Panc1 (cell line): ENCODE results near the gene OPTC. TPM values are rescaled to one million over a fixed set of nuclear protein-coding genes. Genes with fewer than 3 reads are reported as not detected.

Source experiments
- ATAC-seq: fragments of 200-7000 bp; cut with Tn5 transposase; 2 replicates; pipeline ENCODE4 v1.9.1; 2020; ENCODE audit warnings: mild to moderate bottlenecking, moderate library complexity
- BruUV-seq: library from RNA; stranded (reverse); fragments of 400-500 nt; replicated peaks from 2 replicates; lab custom pipeline; 2021; lab: Mats Ljungman, UMichigan
- CTCF ChIA-PET: fragments of 300-600 bp; sonication (Branson Sonifier 250); formaldehyde crosslinking; loops from one replicate; lab custom pipeline; 2022; ENCODE audit warnings: antibody characterized with exemption; lab: Charles Lee
- POLR2A ChIA-PET: fragments of 300-600 bp; sonication (Branson Sonifier 250); formaldehyde crosslinking; loops from one replicate; lab custom pipeline; 2022; ENCODE audit warnings: antibody characterized with exemption; lab: Charles Lee
- DNase-seq: peaks from one replicate; pipeline ENCODE4 v3.0.0-alpha.2; 2010; ENCODE audit warnings: low read depth, low spot score
- H3K27ac ChIP-seq: 2 replicates; pipeline ENCODE4 v1.5.1; 2011; ENCODE audit warnings: mild to moderate bottlenecking, low read length, inconsistent platforms
- H3K27me3 ChIP-seq: fragments of 200-500 bp; sonication (Bioruptor generic); 2 replicates; pipeline ENCODE4 v1.6.0; 2014; ENCODE audit warnings: low read length, inconsistent platforms; ENCODE audit not compliant: control insufficient read depth, insufficient read depth
- H3K36me3 ChIP-seq: fragments of 200-500 bp; sonication (Bioruptor generic); 2 replicates; pipeline ENCODE4 v1.5.1; 2014; ENCODE audit warnings: inconsistent platforms, mild to moderate bottlenecking, low read length, moderate library complexity; ENCODE audit not compliant: control insufficient read depth, insufficient read depth
- H3K4me1 ChIP-seq: 2 replicates; pipeline ENCODE4 v1.5.1; 2011; ENCODE audit warnings: inconsistent platforms, mild to moderate bottlenecking, low read length, moderate library complexity; ENCODE audit not compliant: control insufficient read depth, insufficient read depth
- H3K4me3 ChIP-seq, 2 experiments: 2 replicates each; pipeline ENCODE4 v1.5.1; 2011 to 2012; ENCODE audit warnings: low read depth in 2 of 2, low read length in 2 of 2, mild to moderate bottlenecking in 2 of 2, inconsistent platforms in 1 of 2, moderate library complexity in 1 of 2
- H3K9me3 ChIP-seq: fragments of 200-500 bp; sonication (Bioruptor generic); 2 replicates; pipeline ENCODE4 v1.5.1; 2014; ENCODE audit warnings: low read depth, mild to moderate bottlenecking, inconsistent platforms, low read length, moderate library complexity; ENCODE audit not compliant: control insufficient read depth, insufficient read depth
- POLR2AphosphoS5 ChIP-seq: IDR thresholded peaks from 2 replicates; pipeline ENCODE4 v1.6.1; 2012; ENCODE audit warnings: mild to moderate bottlenecking, low read depth, low read length, moderate library complexity
- SIN3A ChIP-seq: IDR thresholded peaks from 2 replicates; pipeline ENCODE4 v1.6.1; 2012; ENCODE audit warnings: low read depth, mild to moderate bottlenecking, low read length, moderate library complexity, borderline replicate concordance; ENCODE audit not compliant: insufficient read depth
- TCF7L2 ChIP-seq: IDR thresholded peaks from 2 replicates; pipeline ENCODE4 v1.6.1; 2011; ENCODE audit warnings: mild to moderate bottlenecking, low read depth, low read length, inconsistent platforms
- in situ Hi-C: cut with HindIII; loops from 2 replicates; pipeline ENCODE4 v1.10.0; 2016; ENCODE audit warnings: low sequenced_read_pairs, low pct_unique_long_range_greater_than_20kb
- intact Hi-C: fragments of 100-400 bp; cut with micrococcal nuclease; formaldehyde crosslinking; loops from one replicate; pipeline ENCODE4 v1.10.0; 2022; ENCODE audit not compliant: unreplicated experiment
- total RNA-seq: library from RNA; stranded (reverse); gene quantifications from one replicate; pipeline ENCODE4 v1.2.1, GENCODE V29; 2021; ENCODE audit not compliant: unreplicated experiment
- TF ChIP-seq, protein P1 (sequence below): fragments of 450-650 bp; IDR thresholded peaks from 2 replicates; pipeline ENCODE4 v1.5.1; 2017; ENCODE audit warnings: mild to moderate bottlenecking
- TF ChIP-seq, protein P2 (sequence below), 2 experiments: IDR thresholded peaks; 2 replicates each; pipeline ENCODE4 v1.6.1; 2011 to 2012; ENCODE audit warnings: low read depth in 2 of 2, control low read depth in 1 of 2, low read length in 1 of 2, mild to moderate bottlenecking in 1 of 2, moderate library complexity in 1 of 2; ENCODE audit not compliant: insufficient read depth in 1 of 2

Gene OPTC
- total RNA-seq, 1 experiment from 2014 or later = not detected

DNA sequence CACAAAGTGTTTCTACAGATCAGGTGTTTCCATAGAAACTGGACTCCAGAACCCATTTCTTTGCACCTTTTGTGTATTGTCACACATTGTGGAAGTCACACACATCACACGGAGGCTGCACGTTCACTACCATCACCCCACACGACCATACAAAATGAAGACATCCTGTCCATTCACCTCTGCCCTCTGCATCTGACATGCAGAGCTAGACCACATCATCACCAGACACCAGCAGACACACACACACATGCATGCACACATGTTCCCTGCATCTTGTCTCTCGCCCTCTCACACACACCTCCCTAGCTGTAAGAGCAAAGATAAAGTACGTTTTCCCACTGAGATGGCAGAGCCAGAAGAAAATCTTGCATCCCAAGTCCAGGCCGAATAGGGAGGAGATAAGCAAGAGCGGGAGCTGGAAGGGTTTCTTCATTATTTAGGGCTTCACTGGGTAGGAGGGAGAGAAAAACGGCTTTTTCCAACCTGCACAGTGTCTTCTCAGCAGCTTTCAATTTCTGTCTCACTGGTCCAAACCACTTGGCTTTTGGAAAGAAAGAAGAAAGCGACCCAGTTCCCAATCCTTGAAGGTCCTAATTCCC lies 17.6 kb upstream of the OPTC start:
- TF ChIP-seq TCF7L2 = no peak
- no peak for TF ChIP-seq SIN3A
- ATAC-seq (no peak), DNase-seq (no peak)
- CTCF ChIA-PET = interaction anchor here (1.5 kb wide), 1 partner anchor 12 kb away, joined by 4 read pairs; no protein-coding TSS in a partner anchor
- peaks cover 28% of the 10 kb centered on the region for H3K27me3 ChIP-seq
- in situ Hi-C loops = no loop called here
- H3K4me3 ChIP-seq = no peak overlapping the region
- BruUV-seq = no TSS peak
- H3K36me3 ChIP-seq = no peaks in the 10 kb centered on the region
- H3K4me1 ChIP-seq = no peaks in the 10 kb centered on the region
- H3K27ac ChIP-seq = no peak overlapping the region
- intact Hi-C loops = no loop called here
- POLR2A ChIA-PET = interaction anchor here (0.6 kb wide), 1 partner anchor 138 kb away, joined by 10 read pairs; no protein-coding TSS in a partner anchor
- no peaks in the 10 kb centered on the region for H3K9me3 ChIP-seq

DNA sequence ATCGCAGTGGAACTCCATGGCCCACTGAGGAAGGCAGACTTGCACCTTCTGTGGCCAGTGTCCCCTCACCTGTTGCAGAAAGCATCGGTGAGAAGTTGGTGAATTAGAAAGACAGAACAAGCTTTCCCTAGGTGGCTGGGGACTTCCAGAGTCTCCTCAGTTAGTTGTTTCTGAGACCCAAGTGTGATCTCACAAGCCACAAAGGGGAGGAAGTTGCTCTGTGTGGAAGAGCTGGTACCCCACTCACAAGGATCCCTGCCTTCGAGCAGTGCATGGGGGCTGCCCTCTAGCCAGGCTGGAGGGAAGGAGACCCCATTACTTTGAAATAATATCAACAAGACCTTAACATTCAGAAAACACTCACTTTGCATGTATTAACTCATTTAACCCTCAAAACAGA lies 16.2 kb upstream of the OPTC start:
- ATAC-seq (no peak), DNase-seq (no peak)
- no peak overlapping the region for H3K4me3 ChIP-seq
- H3K9me3 ChIP-seq = no peaks in the 10 kb centered on the region
- no peak overlapping the region for H3K27ac ChIP-seq
- in situ Hi-C loops (no loop called here), intact Hi-C loops (no loop called here)
- no TSS peak for BruUV-seq
- H3K36me3 ChIP-seq = no peaks in the 10 kb centered on the region
- H3K4me1 ChIP-seq = no peaks in the 10 kb centered on the region
- H3K27me3 ChIP-seq = peaks cover 23% of the 10 kb centered on the region
- TF ChIP-seq, protein P1, sequence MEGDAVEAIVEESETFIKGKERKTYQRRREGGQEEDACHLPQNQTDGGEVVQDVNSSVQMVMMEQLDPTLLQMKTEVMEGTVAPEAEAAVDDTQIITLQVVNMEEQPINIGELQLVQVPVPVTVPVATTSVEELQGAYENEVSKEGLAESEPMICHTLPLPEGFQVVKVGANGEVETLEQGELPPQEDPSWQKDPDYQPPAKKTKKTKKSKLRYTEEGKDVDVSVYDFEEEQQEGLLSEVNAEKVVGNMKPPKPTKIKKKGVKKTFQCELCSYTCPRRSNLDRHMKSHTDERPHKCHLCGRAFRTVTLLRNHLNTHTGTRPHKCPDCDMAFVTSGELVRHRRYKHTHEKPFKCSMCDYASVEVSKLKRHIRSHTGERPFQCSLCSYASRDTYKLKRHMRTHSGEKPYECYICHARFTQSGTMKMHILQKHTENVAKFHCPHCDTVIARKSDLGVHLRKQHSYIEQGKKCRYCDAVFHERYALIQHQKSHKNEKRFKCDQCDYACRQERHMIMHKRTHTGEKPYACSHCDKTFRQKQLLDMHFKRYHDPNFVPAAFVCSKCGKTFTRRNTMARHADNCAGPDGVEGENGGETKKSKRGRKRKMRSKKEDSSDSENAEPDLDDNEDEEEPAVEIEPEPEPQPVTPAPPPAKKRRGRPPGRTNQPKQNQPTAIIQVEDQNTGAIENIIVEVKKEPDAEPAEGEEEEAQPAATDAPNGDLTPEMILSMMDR = no peak
- TF ChIP-seq POLR2AphosphoS5 (no peak), SIN3A (no peak), TCF7L2 (no peak)
- TF ChIP-seq, protein P2, sequence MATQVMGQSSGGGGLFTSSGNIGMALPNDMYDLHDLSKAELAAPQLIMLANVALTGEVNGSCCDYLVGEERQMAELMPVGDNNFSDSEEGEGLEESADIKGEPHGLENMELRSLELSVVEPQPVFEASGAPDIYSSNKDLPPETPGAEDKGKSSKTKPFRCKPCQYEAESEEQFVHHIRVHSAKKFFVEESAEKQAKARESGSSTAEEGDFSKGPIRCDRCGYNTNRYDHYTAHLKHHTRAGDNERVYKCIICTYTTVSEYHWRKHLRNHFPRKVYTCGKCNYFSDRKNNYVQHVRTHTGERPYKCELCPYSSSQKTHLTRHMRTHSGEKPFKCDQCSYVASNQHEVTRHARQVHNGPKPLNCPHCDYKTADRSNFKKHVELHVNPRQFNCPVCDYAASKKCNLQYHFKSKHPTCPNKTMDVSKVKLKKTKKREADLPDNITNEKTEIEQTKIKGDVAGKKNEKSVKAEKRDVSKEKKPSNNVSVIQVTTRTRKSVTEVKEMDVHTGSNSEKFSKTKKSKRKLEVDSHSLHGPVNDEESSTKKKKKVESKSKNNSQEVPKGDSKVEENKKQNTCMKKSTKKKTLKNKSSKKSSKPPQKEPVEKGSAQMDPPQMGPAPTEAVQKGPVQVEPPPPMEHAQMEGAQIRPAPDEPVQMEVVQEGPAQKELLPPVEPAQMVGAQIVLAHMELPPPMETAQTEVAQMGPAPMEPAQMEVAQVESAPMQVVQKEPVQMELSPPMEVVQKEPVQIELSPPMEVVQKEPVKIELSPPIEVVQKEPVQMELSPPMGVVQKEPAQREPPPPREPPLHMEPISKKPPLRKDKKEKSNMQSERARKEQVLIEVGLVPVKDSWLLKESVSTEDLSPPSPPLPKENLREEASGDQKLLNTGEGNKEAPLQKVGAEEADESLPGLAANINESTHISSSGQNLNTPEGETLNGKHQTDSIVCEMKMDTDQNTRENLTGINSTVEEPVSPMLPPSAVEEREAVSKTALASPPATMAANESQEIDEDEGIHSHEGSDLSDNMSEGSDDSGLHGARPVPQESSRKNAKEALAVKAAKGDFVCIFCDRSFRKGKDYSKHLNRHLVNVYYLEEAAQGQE (IDR thresholded peaks at IDR 0.05; ENCODE audit: insufficient read depth in 1 of 2, low read depth in 2 of 2, low read length in 1 of 2) = no peak
- CTCF ChIA-PET = no interaction called here
- POLR2A ChIA-PET = no interaction called here

DNA sequence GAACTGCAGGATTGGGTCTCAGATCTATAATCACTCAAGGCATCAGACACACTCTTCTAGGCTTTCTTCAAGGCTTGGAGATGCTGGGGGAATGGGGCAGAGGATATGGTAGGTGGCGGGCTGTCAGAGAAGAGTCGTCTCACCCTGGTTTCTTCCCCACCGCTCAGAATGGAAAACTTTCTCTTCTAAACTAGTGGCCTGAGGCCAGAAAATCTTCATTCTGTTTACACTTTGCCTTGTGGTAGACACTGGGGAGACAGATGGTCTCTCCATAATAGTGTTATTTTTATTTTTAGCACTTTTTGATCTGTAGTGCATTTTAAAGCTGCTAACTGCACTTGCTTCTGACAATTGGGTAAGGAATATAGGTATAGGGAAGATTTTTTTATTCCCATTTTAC lies 15.7 kb upstream of the OPTC start:
- no TSS peak for BruUV-seq
- ChIA-PET CTCF (no interaction called here), POLR2A (no interaction called here)
- no peak for ATAC-seq
- H3K9me3 ChIP-seq = no peaks in the 10 kb centered on the region
- no peak overlapping the region for H3K4me3 ChIP-seq
- H3K27me3 ChIP-seq = peaks cover 21% of the 10 kb centered on the region
- no peak for DNase-seq
- TF ChIP-seq SIN3A = no peak
- TF ChIP-seq, protein P2 (IDR thresholded peaks at IDR 0.05; ENCODE audit: insufficient read depth in 1 of 2, low read depth in 2 of 2, low read length in 1 of 2) = no peak
- no peak for TF ChIP-seq TCF7L2
- intact Hi-C loops = no loop called here
- no peaks in the 10 kb centered on the region for H3K4me1 ChIP-seq
- H3K27ac ChIP-seq = no peak overlapping the region
- in situ Hi-C loops = no loop called here
- no peaks in the 10 kb centered on the region for H3K36me3 ChIP-seq
